Tongue (tissue), 3 donors: ENCODE measurements around the gene CNTNAP3B. TPM values are rescaled to one million over a fixed set of nuclear protein-coding genes. Genes with fewer than 3 reads are reported as not detected.
"Not testable (repeated sequence)": the region's sequence is repeated elsewhere in the genome, so short reads cannot be mapped to it uniquely, and the experiment has no call there.

Experiments
- DNase-seq: peaks from one replicate; pipeline ENCODE4 v3.0.0-alpha.2; 2015
- small RNA-seq: library from RNA; depleted of rRNA; stranded (forward); fragments of <200 nt; gene quantifications from one replicate; pipeline ENCODE3, GENCODE V24; 2014; ENCODE audit warnings: low replicate concordance
- total RNA-seq: library from RNA; depleted of rRNA; stranded (reverse); fragments of >200 nt; gene quantifications from one replicate; pipeline ENCODE4 v1.2.3, GENCODE V29; 2014

The CNTNAP3B gene
- total RNA-seq, 1 donor from 2014 or later = 14.0 TPM

- DNase-seq = not testable (repeated sequence)
Measured at GRCh38 chr9:41977965-41978600, 151.1 kb downstream of the CNTNAP3B start.

GRCh38 chr9:41974906-41975305 is 154.3 kb downstream of the CNTNAP3B start:
- DNase-seq = not testable (repeated sequence)

GRCh38 chr9:41953007-41953406 is 176.2 kb downstream of the CNTNAP3B start:
- not testable (repeated sequence) for DNase-seq

- DNase-seq = not testable (repeated sequence)
Measured at GRCh38 chr9:41941738-41942137, 187.5 kb downstream of the CNTNAP3B start.

GRCh38 chr9:41938143-41938542 is 191.1 kb downstream of the CNTNAP3B start:
- not testable (repeated sequence) for DNase-seq

GRCh38 chr9:41935727-41936126 is 193.5 kb downstream of the CNTNAP3B start:
- not testable (repeated sequence) for DNase-seq

- DNase-seq = not testable (repeated sequence)
Measured at GRCh38 chr9:41929172-41929571, 200.1 kb downstream of the CNTNAP3B start.

GRCh38 chr9:41917374-41917773 is 211.9 kb downstream of the CNTNAP3B start:
- not testable (repeated sequence) for DNase-seq

- DNase-seq = not testable (repeated sequence)
Measured at GRCh38 chr9:41905488-41905887, 223.7 kb downstream of the CNTNAP3B start.

- DNase-seq = not testable (repeated sequence)
Measured at GRCh38 chr9:41902762-41903161, 226.5 kb downstream of the CNTNAP3B start.

- not testable (repeated sequence) for DNase-seq
Measured at GRCh38 chr9:41898720-41899343, 230.4 kb downstream of the CNTNAP3B start.

- not testable (repeated sequence) for DNase-seq
Measured at GRCh38 chr9:41874557-41874956, 254.7 kb downstream of the CNTNAP3B start.

GRCh38 chr9:41855422-41855821 is 273.8 kb downstream of the CNTNAP3B start:
- DNase-seq = not testable (repeated sequence)

GRCh38 chr9:41851848-41852740 is 277.1 kb downstream of the CNTNAP3B start:
- DNase-seq = not testable (repeated sequence)

GRCh38 chr9:41847829-41848228 is 281.4 kb downstream of the CNTNAP3B start:
- not testable (repeated sequence) for DNase-seq

Small RNAs within 50 kb of the gene (small RNA-seq; reads per million reads assigned to genes)
- gene RN7SL343P = not detected

Other genes starting within 250 kb of the CNTNAP3B start
- gene SPATA31A6, start 54.2 kb upstream of the CNTNAP3B start, total RNA-seq = not detected